ENCODE data around the gene DPP8. TPM values are rescaled to one million over a fixed set of nuclear protein-coding genes. Genes with fewer than 3 reads are reported as not detected.
"Not testable (repeated sequence)": the region's sequence is repeated elsewhere in the genome, so short reads cannot be mapped to it uniquely, and the experiment has no call there.

DPP8 gene
- total RNA-seq, 2 donors from 2014 or later = 37.9 to 42.9 TPM

GRCh38 chr15:65402961-65403360 lies 114.5 kb downstream of the DPP8 start:
- DNase-seq = no peak
- H3K4me1 Mint-ChIP-seq = peaks cover 3% of the 10 kb centered on the region
- ATAC-seq = no peak
- peaks cover 58% of the 10 kb centered on the region for H3K27me3 Mint-ChIP-seq
- no peaks in the 10 kb centered on the region for H3K36me3 Mint-ChIP-seq (ENCODE audit: low read depth)
- H3K4me3 Mint-ChIP-seq = no peak overlapping the region
- no peaks in the 10 kb centered on the region for H3K9me3 ChIP-seq (ENCODE audit: control insufficient read depth, low read length, poor library complexity, severe bottlenecking)
- H3K27ac Mint-ChIP-seq = no peak overlapping the region

- peaks cover 70% of the 10 kb centered on the region for H3K27me3 Mint-ChIP-seq
These were observed 115.8 kb downstream of the DPP8 start for GRCh38 chr15:65401611-65402240.

GRCh38 chr15:65400760-65401610 lies 116.5 kb downstream of the DPP8 start:
- H3K27ac Mint-ChIP-seq = no peak overlapping the region
- peaks cover 8% of the 10 kb centered on the region for H3K4me1 Mint-ChIP-seq
- peaks cover 4% of the 10 kb centered on the region for H3K36me3 Mint-ChIP-seq (ENCODE audit: low read depth)
- no peak overlapping the region for H3K4me3 Mint-ChIP-seq
- H3K27me3 Mint-ChIP-seq = peaks cover 70% of the 10 kb centered on the region
- DNase-seq (peak in 2 of 3 donors; percentile 22 to 26), ATAC-seq (peak; percentile 61)
- H3K9me3 ChIP-seq (ENCODE audit: control insufficient read depth, low read length, poor library complexity, severe bottlenecking) = no peaks in the 10 kb centered on the region

More at GRCh38 chr15:65401611-65402240, 115.8 kb downstream of the DPP8 start:
- H3K9me3 ChIP-seq (ENCODE audit: control insufficient read depth, low read length, poor library complexity, severe bottlenecking) = no peaks in the 10 kb centered on the region
- no peak for DNase-seq
- H3K4me1 Mint-ChIP-seq = peaks cover 3% of the 10 kb centered on the region
- no peak overlapping the region for H3K27ac Mint-ChIP-seq
- ATAC-seq = no peak
- H3K36me3 Mint-ChIP-seq (ENCODE audit: low read depth) = no peaks in the 10 kb centered on the region
- no peak overlapping the region for H3K4me3 Mint-ChIP-seq

- H3K4me1 Mint-ChIP-seq = peaks cover 8% of the 10 kb centered on the region
- no peak overlapping the region for H3K4me3 Mint-ChIP-seq
- no peaks in the 10 kb centered on the region for H3K9me3 ChIP-seq (ENCODE audit: control insufficient read depth, low read length, poor library complexity, severe bottlenecking)
- ATAC-seq = no peak
- peaks cover 4% of the 10 kb centered on the region for H3K36me3 Mint-ChIP-seq (ENCODE audit: low read depth)
- no peak overlapping the region for H3K27ac Mint-ChIP-seq
- H3K27me3 Mint-ChIP-seq = peaks cover 74% of the 10 kb centered on the region
- DNase-seq = no peak
These were observed 117.5 kb downstream of the DPP8 start for GRCh38 chr15:65399997-65400396.

- Mint-ChIP-seq H3K4me1 (peaks cover 10% of the 10 kb centered on the region), H3K27ac (no peak overlapping the region), H3K4me3 (no peak overlapping the region), H3K36me3 (ENCODE audit: low read depth) (peaks cover 4% of the 10 kb centered on the region), H3K27me3 (peaks cover 75% of the 10 kb centered on the region)
- H3K9me3 ChIP-seq (ENCODE audit: control insufficient read depth, low read length, poor library complexity, severe bottlenecking) = no peaks in the 10 kb centered on the region
- no peak for DNase-seq
- ATAC-seq = no peak
These were observed 118.3 kb downstream of the DPP8 start for GRCh38 chr15:65399001-65399706.

GRCh38 chr15:65398486-65398885 lies 119.0 kb downstream of the DPP8 start:
- H3K4me1 Mint-ChIP-seq; H3K9me3 ChIP-seq (ENCODE audit: control insufficient read depth, low read length, poor library complexity, severe bottlenecking); ATAC-seq; H3K27ac Mint-ChIP-seq; H3K36me3 Mint-ChIP-seq (ENCODE audit: low read depth); DNase-seq; H3K4me3 Mint-ChIP-seq: not testable (repeated sequence)
- peaks cover 75% of the 10 kb centered on the region for H3K27me3 Mint-ChIP-seq

- ATAC-seq (no peak), DNase-seq (no peak)
- H3K4me1 Mint-ChIP-seq = peaks cover 10% of the 10 kb centered on the region
- H3K27ac Mint-ChIP-seq = no peak overlapping the region
- H3K36me3 Mint-ChIP-seq (ENCODE audit: low read depth) = peaks cover 4% of the 10 kb centered on the region
- peaks cover 89% of the 10 kb centered on the region for H3K27me3 Mint-ChIP-seq
- no peak overlapping the region for H3K4me3 Mint-ChIP-seq
- no peaks in the 10 kb centered on the region for H3K9me3 ChIP-seq (ENCODE audit: control insufficient read depth, low read length, poor library complexity, severe bottlenecking)
These were observed 120.5 kb downstream of the DPP8 start for GRCh38 chr15:65396965-65397317.

- H3K9me3 ChIP-seq (ENCODE audit: control insufficient read depth, low read length, poor library complexity, severe bottlenecking) = no peaks in the 10 kb centered on the region
- no peak for DNase-seq
- peaks cover 10% of the 10 kb centered on the region for H3K4me1 Mint-ChIP-seq
- no peak overlapping the region for H3K4me3 Mint-ChIP-seq
- H3K36me3 Mint-ChIP-seq (ENCODE audit: low read depth) = peaks cover 4% of the 10 kb centered on the region
- no peak overlapping the region for H3K27ac Mint-ChIP-seq
- H3K27me3 Mint-ChIP-seq = peaks cover 88% of the 10 kb centered on the region
- ATAC-seq = no peak
These were observed 121.1 kb downstream of the DPP8 start for GRCh38 chr15:65396283-65396964.

- ATAC-seq = no peak
- no peak overlapping the region for H3K27ac Mint-ChIP-seq
- no peak overlapping the region for H3K4me3 Mint-ChIP-seq
- H3K4me1 Mint-ChIP-seq = peaks cover 8% of the 10 kb centered on the region
- peaks cover 81% of the 10 kb centered on the region for H3K27me3 Mint-ChIP-seq
- H3K9me3 ChIP-seq (ENCODE audit: control insufficient read depth, low read length, poor library complexity, severe bottlenecking) = no peaks in the 10 kb centered on the region
- peaks cover 4% of the 10 kb centered on the region for H3K36me3 Mint-ChIP-seq (ENCODE audit: low read depth)
- DNase-seq = no peak
These were observed 121.8 kb downstream of the DPP8 start for GRCh38 chr15:65395567-65396202.

GRCh38 chr15:65394936-65395335 lies 122.6 kb downstream of the DPP8 start:
- Mint-ChIP-seq H3K27me3 (peaks cover 78% of the 10 kb centered on the region), H3K4me1 (peaks cover 7% of the 10 kb centered on the region), H3K4me3 (no peak overlapping the region), H3K36me3 (ENCODE audit: low read depth) (peaks cover 5% of the 10 kb centered on the region), H3K27ac (no peak overlapping the region)
- ATAC-seq (no peak), DNase-seq (no peak)
- no peaks in the 10 kb centered on the region for H3K9me3 ChIP-seq (ENCODE audit: control insufficient read depth, low read length, poor library complexity, severe bottlenecking)

GRCh38 chr15:65394280-65394789 lies 123.2 kb downstream of the DPP8 start:
- ATAC-seq = no peak
- no peak for DNase-seq
- Mint-ChIP-seq H3K36me3 (ENCODE audit: low read depth) (peaks cover 5% of the 10 kb centered on the region), H3K27ac (no peak overlapping the region), H3K27me3 (peaks cover 78% of the 10 kb centered on the region), H3K4me1 (peaks cover 7% of the 10 kb centered on the region), H3K4me3 (no peak overlapping the region)
- no peaks in the 10 kb centered on the region for H3K9me3 ChIP-seq (ENCODE audit: control insufficient read depth, low read length, poor library complexity, severe bottlenecking)

GRCh38 chr15:65393557-65393956 lies 123.9 kb downstream of the DPP8 start:
- peaks cover 7% of the 10 kb centered on the region for H3K4me1 Mint-ChIP-seq
- H3K4me3 Mint-ChIP-seq = no peak overlapping the region

More at GRCh38 chr15:65393557-65393956, 123.9 kb downstream of the DPP8 start:
- H3K27ac Mint-ChIP-seq = no peak overlapping the region
- peaks cover 71% of the 10 kb centered on the region for H3K27me3 Mint-ChIP-seq
- no peaks in the 10 kb centered on the region for H3K9me3 ChIP-seq (ENCODE audit: control insufficient read depth, low read length, poor library complexity, severe bottlenecking)
- ATAC-seq (no peak), DNase-seq (no peak)
- peaks cover 5% of the 10 kb centered on the region for H3K36me3 Mint-ChIP-seq (ENCODE audit: low read depth)
